ENCODE data around the gene FN3K.

The FN3K gene

GRCh38 chr17:82736511-82737185 is 1.2 kb downstream of the FN3K start:
- no peak for TF ChIP-seq CSRNP3 (CRISPR knock-in tag; IDR thresholded peaks at IDR 0.05)
- TF ChIP-seq TOX (CRISPR knock-in tag; IDR thresholded peaks at IDR 0.05; ENCODE audit: borderline replicate concordance): no peak
- no peak for TF ChIP-seq POU6F1 (CRISPR knock-in tag; IDR thresholded peaks at IDR 0.05; ENCODE audit: borderline replicate concordance, low read depth)
- no peak for TF ChIP-seq ZNF8 (CRISPR knock-in tag; IDR thresholded peaks at IDR 0.05)
- no peak for ATAC-seq

- TF ChIP-seq ZNF565 (CRISPR knock-in tag; conservative IDR thresholded peaks at IDR 0.05; ENCODE audit: low read depth) (no peak), TCF4 (CRISPR knock-in tag; IDR thresholded peaks at IDR 0.05; ENCODE audit: borderline replicate concordance) (no peak), ZNF8 (CRISPR knock-in tag; IDR thresholded peaks at IDR 0.05) (no peak), CREB5 (CRISPR knock-in tag; IDR thresholded peaks at IDR 0.05; ENCODE audit: low read depth) (no peak), TSHZ2 (CRISPR knock-in tag; IDR thresholded peaks at IDR 0.05) (no peak), PPARA (CRISPR knock-in tag; IDR thresholded peaks at IDR 0.05; ENCODE audit: borderline replicate concordance) (no peak), RARB (CRISPR knock-in tag; IDR thresholded peaks at IDR 0.05) (no peak), ZFP30 (CRISPR knock-in tag; IDR thresholded peaks at IDR 0.05) (no peak), ZFP3 (CRISPR knock-in tag; IDR thresholded peaks at IDR 0.05) (no peak), CSDC2 (CRISPR knock-in tag; IDR thresholded peaks at IDR 0.05) (no peak), SNAI2 (CRISPR knock-in tag; IDR thresholded peaks at IDR 0.05) (no peak), CSRNP3 (CRISPR knock-in tag; IDR thresholded peaks at IDR 0.05) (no peak), ZNF70 (CRISPR knock-in tag; IDR thresholded peaks at IDR 0.05) (no peak), GLIS3 (CRISPR knock-in tag; IDR thresholded peaks at IDR 0.05) (no peak), POU6F1 (CRISPR knock-in tag; IDR thresholded peaks at IDR 0.05; ENCODE audit: borderline replicate concordance, low read depth) (no peak), ISL1 (CRISPR knock-in tag; IDR thresholded peaks at IDR 0.05) (no peak)
- no peak for ATAC-seq
These were observed 2.8 kb downstream of the FN3K start for GRCh38 chr17:82737967-82738877.

Data from SK-N-SH treated with all-trans-retinoic acid at 6 μM for 48 hours (cell line).